Neural progenitor cell (in vitro differentiated cells): ENCODE results near the gene PAH. TPM values are rescaled to one million over a fixed set of nuclear protein-coding genes. Genes with fewer than 3 reads are reported as not detected.
A peak's percentile ranks its signal among the peaks of the same experiment; 100 is the strongest.

Experiments
- DNase-seq: peaks from one replicate; pipeline ENCODE4 v3.0.0-alpha.2; 2016; ENCODE audit warnings: low spot score
- H2AFZ ChIP-seq: fragments of 200-600 bp; sonication (generic); replicated peaks from 2 replicates; pipeline ENCODE4 v1.6.1; 2016; ENCODE audit warnings: antibody characterized with exemption
- H3F3A ChIP-seq: fragments of 200-600 bp; sonication (generic); 2 replicates; pipeline ENCODE4 v1.6.1; 2016; ENCODE audit warnings: antibody characterized with exemption, low read depth
- H3K27ac ChIP-seq: fragments of 200-600 bp; sonication (generic); 2 replicates; pipeline ENCODE4 v1.5.1; 2016; ENCODE audit warnings: mild to moderate bottlenecking
- H3K27me3 ChIP-seq: fragments of 200-600 bp; sonication (generic); 2 replicates; pipeline ENCODE4 v1.6.1; 2016; ENCODE audit warnings: mild to moderate bottlenecking, moderate library complexity
- H3K36me3 ChIP-seq: fragments of 200-600 bp; sonication (generic); 2 replicates; pipeline ENCODE4 v1.5.1; 2016
- H3K4me1 ChIP-seq: fragments of 200-600 bp; sonication (generic); 2 replicates; pipeline ENCODE4 v1.6.1; 2016; ENCODE audit warnings: mixed run types
- H3K4me2 ChIP-seq: fragments of 200-600 bp; sonication (generic); 2 replicates; pipeline ENCODE4 v1.6.1; 2016
- H3K4me3 ChIP-seq: fragments of 200-600 bp; sonication (generic); 2 replicates; pipeline ENCODE4 v1.5.1; 2016
- H3K79me2 ChIP-seq: fragments of 200-600 bp; sonication (generic); 2 replicates; pipeline ENCODE4 v1.6.1; 2016; ENCODE audit warnings: low read depth
- H3K9ac ChIP-seq: fragments of 200-600 bp; sonication (generic); 2 replicates; pipeline ENCODE4 v1.6.1; 2016
- H3K9me3 ChIP-seq: fragments of 200-600 bp; sonication (generic); 2 replicates; pipeline ENCODE4 v1.5.1; 2016; ENCODE audit warnings: low read depth
- H4K20me1 ChIP-seq: fragments of 200-600 bp; sonication (generic); 2 replicates; pipeline ENCODE4 v1.6.1; 2016; ENCODE audit warnings: low read depth
- H3K27ac Mint-ChIP-seq: 3 replicates; pipeline ENCODE4 v1.8.0; 2021; ENCODE audit warnings: mixed read lengths
- H3K27me3 Mint-ChIP-seq: 2 replicates; pipeline ENCODE4 v1.8.0; 2022; ENCODE audit warnings: low read depth, mild to moderate bottlenecking, inconsistent platforms, moderate library complexity, mixed read lengths; ENCODE audit not compliant: insufficient read depth
- H3K36me3 Mint-ChIP-seq: 3 replicates; pipeline ENCODE4 v1.8.0; 2021; ENCODE audit warnings: mixed read lengths
- H3K4me1 Mint-ChIP-seq: 3 replicates; pipeline ENCODE4 v1.8.0; 2021; ENCODE audit warnings: mixed read lengths
- H3K4me3 Mint-ChIP-seq: 3 replicates; pipeline ENCODE4 v1.8.0; 2021; ENCODE audit warnings: mild to moderate bottlenecking, moderate library complexity, mixed read lengths
- H3K9me3 Mint-ChIP-seq: 3 replicates; pipeline ENCODE4 v1.8.0; 2020; ENCODE audit warnings: mixed read lengths
- CTCF ChIP-seq: fragments of 200-600 bp; sonication (generic); IDR thresholded peaks from 2 replicates; pipeline ENCODE4 v1.5.1; 2017; ENCODE audit warnings: antibody characterized with exemption, mild to moderate bottlenecking
- EZH2 ChIP-seq: fragments of 200-600 bp; sonication (generic); IDR thresholded peaks from 2 replicates; pipeline ENCODE4 v1.6.1; 2017; ENCODE audit warnings: antibody characterized with exemption, mild to moderate bottlenecking, moderate library complexity
- EZH2phosphoT487 ChIP-seq: fragments of 200-600 bp; sonication (generic); IDR thresholded peaks from 2 replicates; pipeline ENCODE4 v1.6.1; 2017; ENCODE audit warnings: antibody characterized with exemption
- total RNA-seq: library from RNA; depleted of rRNA; stranded (reverse); fragments of >200 nt; gene quantifications from 2 replicates; pipeline ENCODE4 v1.2.3, GENCODE V29; 2015; ENCODE audit warnings: low replicate concordance

Gene PAH
- total RNA-seq, 1 donor from 2014 or later, result 0.07 TPM

DNA sequence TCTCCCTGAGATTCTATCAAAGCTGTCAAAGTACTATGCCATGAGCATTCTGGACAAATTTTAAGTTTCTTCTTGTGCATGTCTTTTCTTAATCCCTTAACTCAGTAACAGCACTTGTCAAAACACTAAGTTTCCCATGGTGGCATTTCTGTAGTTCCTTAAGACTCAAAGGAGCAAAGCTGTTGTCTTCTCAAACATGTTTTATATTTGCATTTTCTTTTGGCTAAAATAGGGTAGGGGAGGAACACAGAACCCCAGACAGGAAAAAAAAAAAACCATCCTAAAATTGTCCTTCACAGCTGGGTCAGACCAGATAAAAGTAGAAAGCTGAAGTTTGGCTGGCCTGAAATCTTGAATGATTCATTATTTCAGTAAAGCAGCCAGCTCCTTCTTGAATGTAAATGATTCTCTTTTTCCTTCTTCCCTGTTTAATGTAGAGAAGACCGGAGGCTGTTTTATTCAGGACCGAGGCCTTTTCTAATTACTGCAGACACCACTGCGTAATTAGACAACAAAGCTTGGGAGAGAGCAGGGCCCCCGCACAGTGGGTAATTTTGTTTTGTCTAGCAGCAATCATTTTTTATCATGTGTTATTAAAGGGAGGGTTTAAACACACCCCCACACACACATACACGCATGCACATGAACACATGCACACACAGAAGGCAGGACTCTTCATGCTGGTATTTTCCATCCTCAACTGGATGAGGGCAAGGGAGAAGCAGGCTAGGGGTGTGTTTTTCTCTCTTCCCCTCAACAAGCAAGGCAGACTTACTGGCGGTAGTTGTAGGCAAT is 51.0 kb downstream of the PAH start:
- peaks cover 8% of the 10 kb centered on the region for H3K4me1 Mint-ChIP-seq
- H3K36me3 Mint-ChIP-seq, result no peaks in the 10 kb centered on the region
- no peak overlapping the region for H3K4me3 Mint-ChIP-seq
- H3K27me3 Mint-ChIP-seq, result peaks cover 4% of the 10 kb centered on the region
- Histone ChIP-seq H3F3A (no peaks in the 10 kb centered on the region), H3K79me2 (no peaks in the 10 kb centered on the region), H4K20me1 (no peaks in the 10 kb centered on the region), H3K36me3 (no peaks in the 10 kb centered on the region), H3K9me3 (no peaks in the 10 kb centered on the region), H3K4me1 (peaks cover 18% of the 10 kb centered on the region), H3K4me2 (no peak overlapping the region), H3K27me3 (no peaks in the 10 kb centered on the region), H3K9ac (no peak overlapping the region), H2AFZ (no peak overlapping the region), H3K27ac (peak overlapping the region; percentile 34), H3K4me3 (no peak overlapping the region)
- TF ChIP-seq EZH2phosphoT487 (no peak), EZH2 (no peak), CTCF (no peak)
- H3K9me3 Mint-ChIP-seq, result peaks cover 4% of the 10 kb centered on the region
- H3K27ac Mint-ChIP-seq, result no peak overlapping the region
- DNase-seq, result no peak

- Histone ChIP-seq H3F3A (no peaks in the 10 kb centered on the region), H2AFZ (no peak overlapping the region), H3K79me2 (no peaks in the 10 kb centered on the region), H3K4me2 (no peak overlapping the region), H3K27ac (no peak overlapping the region), H3K27me3 (no peaks in the 10 kb centered on the region), H3K4me3 (no peak overlapping the region), H3K4me1 (peaks cover 18% of the 10 kb centered on the region), H3K36me3 (no peaks in the 10 kb centered on the region), H3K9me3 (no peaks in the 10 kb centered on the region), H4K20me1 (no peaks in the 10 kb centered on the region), H3K9ac (no peak overlapping the region)
- TF ChIP-seq CTCF (no peak), EZH2phosphoT487 (no peak), EZH2 (no peak)
- Mint-ChIP-seq H3K36me3 (no peaks in the 10 kb centered on the region), H3K4me1 (peaks cover 8% of the 10 kb centered on the region), H3K4me3 (no peak overlapping the region), H3K27me3 (peaks cover 4% of the 10 kb centered on the region), H3K9me3 (peaks cover 6% of the 10 kb centered on the region), H3K27ac (no peak overlapping the region)
- no peak for DNase-seq
These were observed 54.6 kb downstream of the PAH start for GRCh38 chr12:102862486-102862885.

DNA sequence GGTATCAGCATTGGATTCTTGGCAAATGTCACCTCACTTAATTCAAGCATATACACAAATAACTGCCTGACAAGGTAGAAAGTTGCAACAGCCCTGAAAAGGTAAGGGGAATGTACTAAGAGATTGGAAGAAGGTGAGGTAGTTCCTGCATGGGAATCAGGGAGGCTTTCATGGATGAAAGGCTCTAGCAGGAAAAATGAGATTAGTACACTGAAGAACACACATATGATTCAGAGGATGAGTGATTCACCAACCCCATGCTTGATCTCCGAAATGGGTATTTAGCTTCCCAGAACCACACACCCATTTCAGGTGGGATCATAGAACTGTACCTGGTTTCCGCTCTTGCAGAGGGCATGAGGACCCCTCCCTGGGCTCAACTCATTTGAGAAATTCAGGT is 65.8 kb downstream of the PAH start:
- Mint-ChIP-seq H3K4me1 (no peaks in the 10 kb centered on the region), H3K27me3 (peaks cover 9% of the 10 kb centered on the region), H3K4me3 (no peak overlapping the region), H3K9me3 (no peaks in the 10 kb centered on the region), H3K27ac (no peak overlapping the region), H3K36me3 (no peaks in the 10 kb centered on the region)
- Histone ChIP-seq H4K20me1 (no peaks in the 10 kb centered on the region), H2AFZ (no peak overlapping the region), H3K27me3 (no peaks in the 10 kb centered on the region), H3K9ac (no peak overlapping the region), H3F3A (no peaks in the 10 kb centered on the region), H3K4me3 (no peak overlapping the region), H3K36me3 (no peaks in the 10 kb centered on the region), H3K9me3 (no peaks in the 10 kb centered on the region), H3K4me1 (no peaks in the 10 kb centered on the region), H3K79me2 (no peaks in the 10 kb centered on the region), H3K4me2 (no peak overlapping the region), H3K27ac (no peak overlapping the region)
- TF ChIP-seq CTCF (no peak), EZH2 (no peak), EZH2phosphoT487 (no peak)
- DNase-seq, result no peak
